Stimulated activated naive CD8-positive, alpha-beta T cell treated with anti-CD3 and anti-CD28 coated beads, Interleukin-15, Interleukin-2, amounts not matched to agents 100 ng/mL and 50 ng/mL, for 24 hours (primary cell): ENCODE measurements around the gene SLC35F1.

ENCODE experiments used
- H3K27ac Mint-ChIP-seq: one replicate; pipeline ENCODE4 v1.8.0; 2021; ENCODE audit warnings: mild to moderate bottlenecking, mixed read lengths
- H3K27me3 Mint-ChIP-seq: one replicate; pipeline ENCODE4 v1.8.0; 2021; ENCODE audit warnings: mixed read lengths
- H3K36me3 Mint-ChIP-seq: one replicate; pipeline ENCODE4 v1.8.0; 2021; ENCODE audit warnings: low read depth, mixed read lengths
- H3K4me1 Mint-ChIP-seq: one replicate; pipeline ENCODE4 v1.8.0; 2021; ENCODE audit warnings: low read depth, mixed read lengths
- H3K4me3 Mint-ChIP-seq: one replicate; pipeline ENCODE4 v1.8.0; 2021; ENCODE audit warnings: mild to moderate bottlenecking, mixed read lengths
- H3K9me3 Mint-ChIP-seq: one replicate; pipeline ENCODE4 v1.8.0; 2021; ENCODE audit warnings: mixed read lengths

SLC35F1 gene

GRCh38 chr6:118296129-118296901 is 389.3 kb downstream of the SLC35F1 start:
- no peaks in the 10 kb centered on the region for H3K9me3 Mint-ChIP-seq
- peaks cover 7% of the 10 kb centered on the region for H3K27me3 Mint-ChIP-seq
- no peaks in the 10 kb centered on the region for H3K36me3 Mint-ChIP-seq
- H3K4me3 Mint-ChIP-seq: no peak overlapping the region
- no peak overlapping the region for H3K27ac Mint-ChIP-seq
- H3K4me1 Mint-ChIP-seq: no peaks in the 10 kb centered on the region

GRCh38 chr6:118297821-118298220 is 390.8 kb downstream of the SLC35F1 start:
- no peaks in the 10 kb centered on the region for H3K4me1 Mint-ChIP-seq
- peaks cover 7% of the 10 kb centered on the region for H3K27me3 Mint-ChIP-seq
- no peak overlapping the region for H3K27ac Mint-ChIP-seq
- peaks cover 3% of the 10 kb centered on the region for H3K9me3 Mint-ChIP-seq
- no peak overlapping the region for H3K4me3 Mint-ChIP-seq
- no peaks in the 10 kb centered on the region for H3K36me3 Mint-ChIP-seq

- H3K36me3 Mint-ChIP-seq: no peaks in the 10 kb centered on the region
- no peak overlapping the region for H3K4me3 Mint-ChIP-seq
- peaks cover 3% of the 10 kb centered on the region for H3K9me3 Mint-ChIP-seq
- H3K4me1 Mint-ChIP-seq: no peaks in the 10 kb centered on the region
- peaks cover 7% of the 10 kb centered on the region for H3K27me3 Mint-ChIP-seq
- no peak overlapping the region for H3K27ac Mint-ChIP-seq
These were observed 391.7 kb downstream of the SLC35F1 start for GRCh38 chr6:118298476-118299427.

GRCh38 chr6:118299457-118299856 is 392.4 kb downstream of the SLC35F1 start:
- Mint-ChIP-seq H3K36me3 (no peaks in the 10 kb centered on the region), H3K4me1 (no peaks in the 10 kb centered on the region), H3K4me3 (no peak overlapping the region), H3K9me3 (peaks cover 3% of the 10 kb centered on the region), H3K27ac (no peak overlapping the region), H3K27me3 (peaks cover 7% of the 10 kb centered on the region)

GRCh38 chr6:118304321-118304720 is 397.3 kb downstream of the SLC35F1 start:
- H3K27ac Mint-ChIP-seq: no peak overlapping the region
- peaks cover 3% of the 10 kb centered on the region for H3K9me3 Mint-ChIP-seq
- H3K27me3 Mint-ChIP-seq: peaks cover 5% of the 10 kb centered on the region
- H3K4me3 Mint-ChIP-seq: no peak overlapping the region
- no peaks in the 10 kb centered on the region for H3K4me1 Mint-ChIP-seq
- H3K36me3 Mint-ChIP-seq: no peaks in the 10 kb centered on the region

- peaks cover 3% of the 10 kb centered on the region for H3K27me3 Mint-ChIP-seq
- H3K4me3 Mint-ChIP-seq: no peak overlapping the region
- peaks cover 3% of the 10 kb centered on the region for H3K9me3 Mint-ChIP-seq
- H3K36me3 Mint-ChIP-seq: no peaks in the 10 kb centered on the region
- no peak overlapping the region for H3K27ac Mint-ChIP-seq
- H3K4me1 Mint-ChIP-seq: no peaks in the 10 kb centered on the region
These were observed 398.0 kb downstream of the SLC35F1 start for GRCh38 chr6:118305081-118305480.

GRCh38 chr6:118306392-118307238 is 399.6 kb downstream of the SLC35F1 start:
- H3K4me1 Mint-ChIP-seq: no peaks in the 10 kb centered on the region
- H3K36me3 Mint-ChIP-seq: no peaks in the 10 kb centered on the region
- H3K27ac Mint-ChIP-seq: no peak overlapping the region
- H3K9me3 Mint-ChIP-seq: peaks cover 3% of the 10 kb centered on the region
- no peak overlapping the region for H3K4me3 Mint-ChIP-seq
- peaks cover 3% of the 10 kb centered on the region for H3K27me3 Mint-ChIP-seq

GRCh38 chr6:118307581-118307980 is 400.5 kb downstream of the SLC35F1 start:
- Mint-ChIP-seq H3K9me3 (no peaks in the 10 kb centered on the region), H3K27ac (no peak overlapping the region), H3K4me3 (no peak overlapping the region), H3K4me1 (no peaks in the 10 kb centered on the region), H3K27me3 (peaks cover 3% of the 10 kb centered on the region), H3K36me3 (no peaks in the 10 kb centered on the region)

GRCh38 chr6:118309337-118310093 is 402.5 kb downstream of the SLC35F1 start:
- no peak overlapping the region for H3K4me3 Mint-ChIP-seq
- no peaks in the 10 kb centered on the region for H3K36me3 Mint-ChIP-seq
- H3K4me1 Mint-ChIP-seq: no peaks in the 10 kb centered on the region
- H3K9me3 Mint-ChIP-seq: no peaks in the 10 kb centered on the region
- peaks cover 3% of the 10 kb centered on the region for H3K27me3 Mint-ChIP-seq
- no peak overlapping the region for H3K27ac Mint-ChIP-seq

- H3K9me3 Mint-ChIP-seq: no peaks in the 10 kb centered on the region
- no peak overlapping the region for H3K27ac Mint-ChIP-seq
- H3K27me3 Mint-ChIP-seq: no peaks in the 10 kb centered on the region
- H3K4me1 Mint-ChIP-seq: no peaks in the 10 kb centered on the region
- H3K4me3 Mint-ChIP-seq: no peak overlapping the region
- H3K36me3 Mint-ChIP-seq: no peaks in the 10 kb centered on the region
These were observed 406.1 kb downstream of the SLC35F1 start for GRCh38 chr6:118313208-118313607.

- H3K4me1 Mint-ChIP-seq: no peaks in the 10 kb centered on the region
- no peaks in the 10 kb centered on the region for H3K9me3 Mint-ChIP-seq
- no peaks in the 10 kb centered on the region for H3K27me3 Mint-ChIP-seq
- H3K4me3 Mint-ChIP-seq: no peak overlapping the region
- no peaks in the 10 kb centered on the region for H3K36me3 Mint-ChIP-seq
- H3K27ac Mint-ChIP-seq: no peak overlapping the region
These were observed 406.7 kb downstream of the SLC35F1 start for GRCh38 chr6:118313762-118314161.

- Mint-ChIP-seq H3K4me3 (no peak overlapping the region), H3K4me1 (no peaks in the 10 kb centered on the region), H3K9me3 (no peaks in the 10 kb centered on the region), H3K27me3 (no peaks in the 10 kb centered on the region), H3K36me3 (no peaks in the 10 kb centered on the region), H3K27ac (no peak overlapping the region)
These were observed 409.8 kb downstream of the SLC35F1 start for GRCh38 chr6:118316796-118317384.

- H3K4me3 Mint-ChIP-seq: no peak overlapping the region
- H3K27me3 Mint-ChIP-seq: no peaks in the 10 kb centered on the region
- no peak overlapping the region for H3K27ac Mint-ChIP-seq
- H3K9me3 Mint-ChIP-seq: no peaks in the 10 kb centered on the region
- no peaks in the 10 kb centered on the region for H3K4me1 Mint-ChIP-seq
- H3K36me3 Mint-ChIP-seq: no peaks in the 10 kb centered on the region
These were observed 410.8 kb downstream of the SLC35F1 start for GRCh38 chr6:118317581-118318563.
